Measurements from ENCODE around the gene MYLIP.

The MYLIP gene

DNA sequence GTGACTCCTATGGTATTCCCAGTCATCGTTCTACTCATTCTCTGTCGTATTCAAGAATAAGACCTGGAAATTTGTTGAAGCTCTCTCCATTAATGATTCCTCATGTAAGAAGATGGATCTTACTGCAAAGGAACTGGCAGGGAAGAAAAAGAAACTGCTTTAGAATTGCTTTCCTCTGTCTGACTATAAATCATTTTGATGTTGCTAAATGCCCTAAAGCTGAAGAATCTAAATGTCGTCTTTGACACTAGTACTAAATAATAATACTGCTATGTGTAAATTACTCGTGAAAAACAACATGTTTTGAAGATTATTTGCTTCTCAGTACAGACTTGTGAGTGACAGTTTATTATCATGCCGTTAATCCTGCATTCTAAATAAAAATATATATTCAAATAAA lies 20.5 kb upstream of the MYLIP start:
- no peak for DNase-seq (ENCODE audit: low spot score)

DNA sequence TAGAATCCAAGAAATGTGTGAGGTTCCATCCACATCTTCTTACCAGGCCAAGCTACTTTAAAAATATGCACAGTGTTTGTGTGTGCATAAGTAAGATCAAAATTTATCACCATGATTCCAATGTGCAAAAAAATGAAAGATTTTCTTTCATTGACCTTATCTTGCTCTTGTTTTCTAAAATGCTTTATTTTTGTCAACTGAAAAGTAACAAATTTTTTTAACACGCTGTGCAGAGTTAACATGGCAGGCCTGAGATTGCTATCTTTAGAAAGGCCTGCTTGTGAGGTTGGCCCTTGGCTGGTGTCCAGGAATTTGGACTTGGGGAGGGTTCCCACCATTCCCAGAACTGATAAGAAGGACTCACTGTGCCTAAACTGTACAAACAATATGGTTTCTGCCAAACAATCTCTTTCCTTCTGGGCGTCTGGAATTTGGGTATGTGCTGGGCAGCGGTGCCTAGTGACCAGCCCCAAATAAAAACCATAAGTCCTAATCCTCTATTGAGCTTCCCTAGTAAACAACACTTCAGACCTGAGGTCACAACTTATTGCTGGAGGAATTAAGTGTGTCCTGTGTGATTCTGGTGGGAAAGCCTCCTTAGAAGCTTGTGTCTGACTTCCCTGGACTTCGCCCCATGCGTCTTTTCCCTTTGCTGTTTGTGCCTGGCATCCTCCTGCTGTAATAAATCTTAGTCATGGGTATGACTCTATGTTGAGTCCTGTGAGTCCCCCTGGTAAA lies 19.8 kb upstream of the MYLIP start:
- DNase-seq (ENCODE audit: low spot score): no peak

DNA sequence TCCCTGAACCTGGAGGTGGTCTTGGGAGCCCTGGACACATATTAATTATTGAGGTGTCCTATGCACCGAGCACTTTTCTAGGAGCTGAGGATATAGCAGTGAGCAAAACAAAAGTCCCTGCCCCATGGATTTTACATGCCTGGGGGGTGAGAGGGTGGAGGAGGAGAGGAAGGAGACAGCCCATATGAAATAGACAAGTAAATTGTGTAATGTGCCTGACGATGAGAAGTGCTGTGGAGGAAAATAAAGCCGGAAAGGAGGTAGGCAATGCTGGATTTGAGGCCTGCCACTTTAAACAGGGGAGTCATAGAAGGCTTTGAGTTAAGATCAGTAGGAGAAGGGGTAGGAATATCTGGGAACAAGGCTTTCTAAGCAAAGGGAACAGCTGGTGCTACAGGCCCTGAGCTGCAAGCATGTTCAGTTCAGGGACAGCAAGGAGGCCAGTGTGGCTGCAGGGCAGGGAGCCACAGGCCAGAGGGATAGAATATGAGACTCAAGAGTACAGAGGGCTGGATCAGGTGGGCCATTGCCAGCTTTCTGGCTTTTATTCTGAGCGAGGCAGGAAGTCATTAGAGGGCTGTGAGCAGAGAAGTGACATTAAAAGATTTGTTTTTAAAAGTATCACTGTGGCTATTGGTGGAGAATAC lies 19.1 kb upstream of the MYLIP start:
- DNase-seq (ENCODE audit: low spot score): no peak

DNA sequence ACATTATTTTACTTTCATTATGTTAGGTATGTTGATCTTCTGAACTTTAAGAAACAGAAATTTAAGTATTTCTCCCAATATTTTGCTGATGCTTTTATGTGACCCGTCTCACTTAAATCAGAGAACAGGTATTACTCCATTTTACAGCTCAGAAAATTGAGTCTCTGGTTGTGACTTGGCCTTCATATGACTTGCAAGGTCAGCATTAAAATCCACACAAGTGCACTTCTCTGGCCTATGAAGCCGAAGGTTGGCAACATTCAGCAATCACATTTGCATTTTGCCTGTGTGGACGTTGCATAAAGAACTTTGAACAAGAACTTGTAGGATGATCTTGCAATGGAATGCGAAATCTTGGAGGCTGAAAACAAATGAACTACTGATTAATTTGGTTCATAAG lies 10.1 kb upstream of the MYLIP start:
- no peak for DNase-seq (ENCODE audit: low spot score)

DNA sequence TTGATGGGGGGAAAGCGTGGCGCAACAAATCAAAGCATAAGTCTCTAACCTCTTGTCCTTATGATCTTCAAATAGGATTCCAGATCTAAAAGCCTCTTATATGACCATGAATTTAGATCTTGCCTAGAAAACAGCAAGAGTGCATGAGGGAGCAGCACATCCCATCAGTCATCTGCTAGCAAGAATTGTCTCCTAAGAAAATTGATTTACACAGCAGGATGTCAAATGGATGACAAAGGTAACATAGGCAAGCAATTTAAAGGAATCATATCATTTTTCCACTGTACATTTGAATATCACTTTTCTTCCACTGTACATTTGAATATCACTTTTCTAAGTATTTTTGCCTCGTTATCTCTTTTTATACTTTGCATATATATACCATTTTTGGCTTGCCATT lies 7.5 kb upstream of the MYLIP start:
- no peak for DNase-seq (ENCODE audit: low spot score)

DNA sequence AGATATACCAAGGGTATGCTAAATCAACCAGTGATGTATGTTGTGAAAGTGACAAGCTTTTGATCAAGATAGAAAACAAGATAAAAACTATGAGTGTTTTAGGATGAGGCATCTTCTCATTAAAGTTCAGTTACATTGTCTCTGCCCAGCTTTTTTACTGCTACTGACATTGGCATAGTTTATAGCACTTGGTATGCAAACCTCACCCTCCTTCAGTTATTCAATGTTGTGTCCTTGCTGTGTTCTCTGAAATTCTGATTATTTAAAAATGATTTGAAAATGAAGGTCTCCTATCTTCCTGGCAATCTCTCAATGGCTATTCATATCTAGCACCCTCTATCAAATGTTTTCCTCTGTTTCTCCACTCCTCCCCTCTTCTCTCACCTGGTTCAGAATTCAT lies 6.7 kb upstream of the MYLIP start:
- DNase-seq (ENCODE audit: low spot score): no peak

DNA sequence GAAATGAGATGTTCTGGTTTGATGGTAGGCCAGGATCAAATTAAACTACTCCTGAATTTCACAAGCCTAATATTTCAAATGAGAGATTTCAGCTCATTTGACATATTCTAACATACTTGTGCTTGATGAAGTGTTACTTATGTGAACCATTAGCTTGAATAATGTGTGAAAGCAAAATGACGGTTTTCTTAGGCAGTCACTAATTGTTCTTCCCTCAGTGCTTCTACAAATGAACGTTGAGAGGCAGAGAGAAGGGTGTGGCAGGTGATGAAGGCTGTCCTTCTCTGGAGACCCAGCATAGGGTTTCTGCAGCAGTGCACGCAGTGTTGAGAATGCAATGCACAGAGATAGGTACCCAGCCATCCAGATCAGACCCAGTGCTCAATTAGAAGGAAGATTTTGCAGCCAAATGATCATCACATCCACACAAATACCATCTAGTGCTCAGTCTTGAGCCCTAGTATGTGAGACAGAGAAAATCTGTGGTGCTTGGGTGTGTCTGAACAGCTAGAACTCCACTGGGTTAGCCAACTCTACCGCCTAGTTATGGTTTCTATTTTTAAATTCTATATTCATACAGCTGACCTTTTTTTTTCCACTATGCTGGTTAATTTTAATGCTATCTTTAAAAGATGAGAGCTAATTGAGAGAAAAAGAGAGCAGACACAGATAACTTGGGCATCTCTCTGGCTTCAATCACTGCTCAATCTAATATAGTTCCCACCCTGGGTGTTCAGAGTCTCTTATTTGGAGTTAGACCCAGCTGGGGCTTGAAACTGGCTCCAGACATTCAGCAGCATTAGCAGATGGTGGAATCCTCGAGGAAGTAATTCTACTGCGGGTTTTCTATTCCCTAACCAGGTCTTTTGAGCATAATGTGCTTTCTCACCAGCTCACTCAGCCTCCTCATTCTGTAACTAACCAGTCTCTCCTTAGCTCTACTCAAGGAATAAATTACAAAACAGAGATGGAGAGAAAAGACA lies 4.4 kb upstream of the MYLIP start:
- DNase-seq (ENCODE audit: low spot score): no peak

DNA sequence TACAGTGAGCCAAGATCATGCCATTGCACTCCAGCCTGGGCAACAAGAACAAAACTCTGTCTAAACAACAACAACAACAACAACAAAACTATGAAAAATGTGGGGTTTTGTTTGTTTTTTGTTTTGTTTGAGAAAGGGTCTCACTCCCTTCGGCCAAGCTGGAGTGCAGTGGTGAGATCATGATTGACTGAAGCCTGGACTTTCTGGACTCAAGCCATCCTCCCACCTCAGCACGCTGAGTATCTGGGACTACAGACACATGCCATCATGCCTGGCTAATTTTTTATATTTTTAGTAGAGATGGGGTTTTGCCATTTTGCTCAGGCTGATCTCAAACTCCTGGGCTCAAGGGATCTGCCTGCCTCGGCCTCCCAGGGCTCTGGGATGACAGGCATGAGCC lies 2.8 kb upstream of the MYLIP start:
- DNase-seq (ENCODE audit: low spot score): no peak

DNA sequence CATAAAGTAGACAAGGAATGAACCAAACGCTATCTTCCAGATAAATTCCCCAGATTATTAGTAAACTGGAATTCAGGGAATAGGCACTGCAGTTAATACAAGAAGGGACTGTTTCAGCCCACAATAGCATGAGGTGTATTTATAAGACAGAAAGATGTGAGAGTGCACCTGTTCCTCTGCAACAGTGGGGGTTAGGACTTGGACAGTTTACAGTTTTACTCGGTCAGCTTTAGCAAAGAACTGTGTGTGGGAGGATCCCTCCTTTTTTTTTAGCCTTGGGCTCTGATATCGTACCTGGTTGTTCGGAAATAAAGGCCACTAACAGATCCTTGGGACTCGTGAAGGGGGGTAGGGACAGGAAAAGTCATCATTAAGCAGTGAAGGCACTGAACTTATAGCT lies 2.0 kb upstream of the MYLIP start:
- DNase-seq (ENCODE audit: low spot score): no peak

DNA sequence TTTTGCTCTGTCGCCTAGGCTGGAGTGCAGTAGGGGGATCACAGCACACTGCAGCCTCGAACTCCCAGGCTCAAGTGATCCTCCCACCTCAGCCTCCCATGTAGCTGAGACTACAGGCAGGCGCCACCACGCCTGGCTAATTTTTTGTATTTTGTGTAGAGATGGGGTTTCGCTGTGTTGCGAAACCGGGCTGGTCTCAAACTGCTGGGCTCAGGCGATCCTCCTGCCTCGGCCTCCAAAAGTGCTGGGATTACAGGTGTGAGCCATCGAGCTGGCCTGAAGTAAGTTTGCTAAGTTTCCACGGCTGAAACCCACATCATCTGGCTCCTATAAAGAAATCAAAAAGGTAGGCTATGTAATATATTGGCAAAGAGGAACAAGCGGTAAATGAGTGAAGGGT lies 1.4 kb upstream of the MYLIP start:
- DNase-seq (ENCODE audit: low spot score): no peak

DNA sequence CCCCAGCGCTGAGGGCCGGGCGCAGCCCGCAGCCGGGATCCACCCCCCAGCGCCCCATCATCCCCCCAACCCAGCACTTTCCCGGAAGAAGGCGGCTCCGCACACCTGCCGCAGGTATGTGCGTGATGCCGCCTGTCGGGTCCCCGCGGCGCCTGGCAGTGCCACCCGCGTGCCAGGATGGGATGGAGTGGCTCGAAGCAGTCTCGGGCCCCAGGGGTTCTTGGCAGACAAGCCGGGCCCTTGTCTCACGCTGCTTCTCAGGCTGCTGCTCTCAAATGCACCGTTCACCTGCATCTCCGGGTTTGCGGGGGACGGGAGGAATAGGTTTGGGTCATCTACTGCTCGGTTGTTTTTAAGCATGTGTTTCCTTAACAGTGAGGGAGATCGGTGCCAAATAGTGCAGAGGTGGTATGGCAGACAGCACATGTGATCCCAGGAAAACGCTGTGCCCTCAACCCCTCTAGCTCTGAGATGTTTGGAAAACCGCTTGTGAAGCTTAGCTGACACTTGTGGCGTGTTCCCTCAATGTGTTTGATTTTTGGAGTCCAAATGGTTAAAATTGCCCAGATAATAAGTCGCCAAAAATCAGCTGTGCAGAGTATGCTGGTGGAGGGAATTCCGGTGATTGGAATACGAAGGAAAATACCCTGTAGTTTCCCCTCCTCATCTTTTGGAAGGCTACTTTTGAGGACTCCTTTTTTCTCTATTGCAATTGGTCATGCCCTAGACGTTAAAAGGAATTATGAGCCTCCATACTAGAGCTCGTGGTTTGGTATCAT lies 926 bp downstream of the MYLIP start:
- DNase-seq (ENCODE audit: low spot score): peak; percentile 18

DNA sequence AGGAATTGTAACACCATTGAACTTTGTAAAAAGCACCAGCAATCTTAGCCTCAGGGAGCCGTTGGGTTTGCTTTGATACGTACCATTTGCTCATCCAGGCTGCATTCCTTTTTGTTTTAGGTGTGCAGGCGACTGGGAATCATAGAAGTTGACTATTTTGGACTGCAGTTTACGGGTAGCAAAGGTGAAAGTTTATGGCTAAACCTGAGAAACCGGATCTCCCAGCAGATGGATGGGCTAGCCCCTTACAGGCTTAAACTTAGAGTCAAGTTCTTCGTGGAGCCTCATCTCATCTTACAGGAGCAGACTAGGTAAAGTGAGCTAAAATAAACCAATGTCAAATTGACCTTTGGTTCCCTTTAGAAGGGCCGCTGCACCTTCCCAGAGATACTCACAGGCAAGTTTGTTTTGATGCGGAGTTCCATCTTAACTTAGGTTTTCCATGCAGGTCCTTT lies 1.6 kb downstream of the MYLIP start:
- peak; percentile 9 for DNase-seq (ENCODE audit: low spot score)

DNA sequence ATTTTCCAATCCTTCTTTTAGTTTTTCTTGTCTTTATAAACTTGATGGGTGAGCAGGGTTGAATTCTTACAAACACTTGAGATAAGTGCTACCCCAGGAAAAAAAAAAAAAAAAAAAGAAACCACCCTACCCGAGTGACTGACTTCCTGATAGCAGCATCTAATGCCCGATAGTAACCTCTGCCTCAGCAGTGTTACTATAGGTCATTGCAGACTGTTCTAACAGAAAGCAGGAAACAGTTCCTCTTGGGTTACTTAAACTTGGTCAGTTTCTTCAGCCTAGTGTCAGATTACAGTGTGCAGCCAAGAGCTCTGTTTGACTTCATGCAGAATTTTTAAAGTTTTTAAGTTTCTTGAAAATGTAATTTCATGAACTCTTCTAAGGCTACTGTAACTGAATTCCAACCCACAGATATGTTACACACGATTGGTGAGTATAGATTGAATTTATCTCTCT lies 2.1 kb downstream of the MYLIP start:
- peak; percentile 65 for DNase-seq (ENCODE audit: low spot score)

DNA sequence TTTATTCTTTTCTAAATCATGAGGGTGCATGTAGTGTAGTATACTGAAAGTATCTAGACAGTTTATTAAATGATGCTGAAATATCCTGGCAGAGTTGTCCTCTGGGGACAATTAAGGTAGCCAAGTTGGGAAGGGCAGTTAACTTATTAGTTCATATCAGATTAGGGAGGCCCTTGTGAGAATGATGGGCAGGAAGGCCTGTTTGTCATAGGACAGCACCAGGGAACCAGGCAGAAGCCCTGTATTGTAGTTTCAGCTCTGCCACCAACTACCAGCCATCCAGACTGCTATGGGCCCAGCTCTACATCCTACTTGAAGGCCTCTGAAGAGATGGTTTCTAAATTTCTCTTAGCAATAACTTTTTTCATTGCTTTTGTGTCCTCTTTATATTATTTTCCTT lies 4.0 kb downstream of the MYLIP start:
- no peak for DNase-seq (ENCODE audit: low spot score)

DNA sequence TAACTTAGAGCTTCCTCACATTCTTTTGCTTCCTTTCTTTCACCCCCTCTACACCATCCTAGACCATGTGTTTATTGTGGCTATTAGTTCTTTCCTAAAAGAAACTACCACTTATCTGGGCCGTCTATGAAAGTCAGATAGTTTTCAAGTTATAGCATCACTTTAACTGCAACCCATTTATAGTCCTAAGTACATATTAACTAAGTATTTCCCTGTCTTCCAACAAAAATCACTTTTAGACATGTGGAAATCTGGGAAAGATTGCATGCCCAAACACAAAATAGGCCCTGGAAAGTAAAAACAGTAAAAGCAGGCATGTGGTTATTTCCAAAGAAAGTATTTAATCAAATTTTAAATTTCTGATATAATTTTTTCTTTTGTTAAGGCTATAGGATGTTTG lies 5.5 kb downstream of the MYLIP start:
- DNase-seq (ENCODE audit: low spot score): no peak

DNA sequence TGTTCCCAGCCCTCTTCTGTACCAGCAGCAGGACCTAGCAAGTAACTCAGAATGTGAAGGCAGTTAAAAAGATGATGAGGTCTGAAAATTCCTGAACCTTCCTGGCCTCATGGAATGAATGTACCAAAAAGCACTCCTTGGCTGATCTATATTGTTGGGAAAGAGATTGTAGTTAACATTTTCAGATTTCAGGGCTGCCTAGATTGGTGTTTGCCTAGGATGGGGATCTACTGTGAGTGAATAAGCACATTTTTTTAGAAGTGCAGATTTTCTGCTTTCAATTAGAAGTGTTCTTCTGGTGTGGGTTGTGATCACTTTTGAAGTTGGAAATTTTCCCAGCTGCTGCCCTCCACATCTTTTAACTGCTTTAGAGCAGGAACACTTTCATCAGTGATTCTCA lies 6.2 kb downstream of the MYLIP start:
- DNase-seq (ENCODE audit: low spot score): no peak

DNA sequence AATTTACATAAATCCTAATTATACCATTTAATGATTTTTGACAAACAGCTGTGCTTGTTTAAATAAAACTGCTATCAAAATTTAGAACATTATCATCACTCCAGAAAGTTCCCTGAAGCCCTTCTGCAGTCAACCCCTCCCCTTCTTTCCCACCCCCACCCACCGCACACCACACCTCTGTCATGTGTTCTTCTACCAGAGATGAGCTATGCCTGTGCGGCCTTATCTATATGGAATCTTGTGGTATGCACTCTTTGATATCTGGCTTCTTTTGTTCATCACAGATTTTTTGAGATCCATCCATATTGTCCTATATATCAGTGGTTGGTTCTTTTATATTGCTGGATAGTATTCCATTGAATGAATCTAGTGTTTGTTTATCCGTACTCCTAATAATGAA lies 7.2 kb downstream of the MYLIP start:
- DNase-seq (ENCODE audit: low spot score): peak; percentile 22

DNA sequence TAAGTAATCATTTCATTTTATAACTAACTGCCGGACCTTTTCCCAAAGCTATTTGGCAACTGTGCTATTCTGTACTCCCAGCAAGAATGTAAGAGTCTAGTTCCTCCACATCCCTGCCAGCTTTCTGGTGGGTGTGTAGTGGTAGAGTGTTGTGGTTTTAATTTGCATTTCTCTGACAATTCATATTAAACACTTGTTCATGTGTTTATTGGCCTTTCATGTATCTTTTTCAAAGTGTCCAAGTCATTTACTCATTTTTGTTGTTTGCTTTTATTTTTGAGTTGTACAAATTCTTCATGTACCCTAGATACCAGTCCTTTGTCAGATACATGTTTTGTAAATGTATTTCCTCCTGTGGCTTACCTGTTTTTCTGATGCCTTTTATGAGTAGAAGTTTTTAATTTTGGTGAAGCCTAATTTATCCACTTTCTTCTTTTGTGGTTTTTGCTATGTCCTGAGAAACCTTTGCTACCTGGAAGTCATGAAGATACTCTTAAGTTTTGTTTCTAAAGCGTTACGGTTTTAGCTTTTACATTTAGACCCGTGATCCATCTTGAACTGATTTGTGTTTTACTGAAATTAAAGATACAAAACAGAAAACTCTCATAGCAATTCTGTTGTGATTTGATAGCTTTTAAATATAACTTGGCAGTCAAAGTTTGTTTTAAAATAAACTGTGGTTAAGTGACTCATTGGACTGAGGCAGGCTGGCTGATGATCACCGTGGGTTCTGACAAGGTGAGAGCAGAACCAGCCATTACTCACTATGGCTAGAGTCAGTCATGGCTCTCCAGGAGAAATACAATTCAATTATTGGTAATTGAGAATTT lies 8.0 kb downstream of the MYLIP start:
- DNase-seq (ENCODE audit: low spot score): peak; percentile 33

DNA sequence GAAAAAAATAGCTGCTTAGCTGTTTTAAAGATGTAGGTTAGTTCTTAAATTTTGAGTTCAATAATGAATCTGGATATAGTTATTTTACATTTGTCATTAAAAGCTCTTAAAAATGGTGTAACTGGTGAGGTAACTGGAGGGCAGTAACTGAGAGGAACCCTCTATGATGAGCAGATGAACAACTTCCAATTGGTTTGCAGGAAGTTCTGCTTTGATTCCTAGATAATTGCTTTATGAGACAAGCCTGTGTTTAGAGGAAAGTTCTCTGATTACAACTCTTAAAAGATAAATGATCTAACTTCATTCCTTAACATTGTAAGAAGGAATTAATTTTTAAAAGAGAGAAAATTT lies 8.5 kb downstream of the MYLIP start:
- DNase-seq (ENCODE audit: low spot score): no peak

DNA sequence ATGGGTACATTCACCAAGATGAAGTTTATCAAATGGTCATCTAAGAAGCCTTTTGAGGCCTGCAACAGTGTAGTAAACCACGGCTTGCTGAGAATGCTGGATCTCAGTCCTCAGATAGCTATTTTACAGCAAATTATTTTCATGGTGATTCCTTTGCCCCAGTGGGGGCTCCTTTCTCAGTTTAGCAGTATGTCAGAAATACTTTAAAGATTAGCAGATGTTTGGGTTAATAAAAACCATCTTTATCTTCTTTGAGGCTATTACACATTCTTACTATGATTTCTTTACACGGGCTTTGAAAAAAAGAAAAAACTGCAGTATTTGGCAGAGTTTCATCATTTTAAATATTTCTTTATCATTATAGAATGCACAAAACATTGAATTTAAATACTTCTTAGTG lies 10.7 kb downstream of the MYLIP start:
- no peak for DNase-seq (ENCODE audit: low spot score)

DNA sequence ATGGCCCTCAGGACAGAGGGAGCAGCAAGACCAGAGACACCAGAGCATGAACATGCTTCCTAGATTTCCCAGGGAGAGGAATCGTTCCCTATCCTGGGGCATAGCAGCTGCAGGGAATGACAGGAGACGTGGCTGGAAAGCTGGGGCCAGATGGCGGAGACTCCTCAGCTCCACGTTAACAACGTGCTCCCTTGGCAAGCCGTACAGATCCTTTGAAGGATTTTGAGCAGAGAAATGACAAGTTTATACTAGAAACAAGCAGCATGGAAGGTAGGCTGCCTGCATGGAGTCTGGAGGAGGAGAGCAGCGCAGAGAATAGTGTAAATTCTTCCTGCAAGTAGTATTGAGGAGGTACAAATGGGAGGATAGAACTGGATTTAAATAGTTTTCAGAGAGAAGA lies 11.7 kb downstream of the MYLIP start:
- no peak for DNase-seq (ENCODE audit: low spot score)

All from SW480 (cell line).